Endothelial cell of umbilical vein (primary cell): Measurements from ENCODE around the gene PIBF1. TPM values are rescaled to one million over a fixed set of nuclear protein-coding genes. Genes with fewer than 3 reads are reported as not detected.

Experiments used
- BruUV-seq: library from RNA; stranded (reverse); fragments of 400-500 nt; replicated peaks from 2 replicates; lab custom pipeline; 2021; lab: Mats Ljungman, UMichigan
- CTCF ChIA-PET: fragments of 300-600, 350-600 bp; sonication (Branson Sonifier 250); formaldehyde crosslinking; loops from one replicate; lab custom pipeline; 2021; ENCODE audit warnings: antibody characterized with exemption, inconsistent platforms; lab: Charles Lee
- POLR2A ChIA-PET: fragments of 300-600, 350-600 bp; sonication (Branson Sonifier 250); formaldehyde crosslinking; loops from one replicate; lab custom pipeline; 2021; ENCODE audit warnings: antibody characterized with exemption, inconsistent platforms; lab: Charles Lee
- DNase-seq: peaks from one replicate; pipeline ENCODE4 v3.0.0-alpha.2; 2011; ENCODE audit warnings: low read depth, low spot score
- FAIRE-seq: peaks from 2 replicates; lab custom pipeline; 2011; peaks lifted over from hg19 to GRCh38; lab: Jason Lieb, UNC
- H2AFZ ChIP-seq: 2 replicates; pipeline ENCODE4 v1.6.0; 2012; ENCODE audit warnings: low read depth, low read length, control low read depth, inconsistent platforms
- H3K27ac ChIP-seq: 2 replicates; pipeline ENCODE4 v1.5.1; 2011; ENCODE audit warnings: low read depth, mild to moderate bottlenecking, control low read depth, low read length, moderate library complexity; ENCODE audit not compliant: insufficient read depth
- H3K27me3 ChIP-seq, 2 experiments: 2 replicates each; pipeline versions ENCODE4 v1.6.0 to v1.6.1; 2011; ENCODE audit warnings: low read length in 2 of 2, mixed read lengths in 1 of 2; ENCODE audit not compliant: control insufficient read depth in 2 of 2, insufficient read depth in 2 of 2
- H3K36me3 ChIP-seq, 2 experiments: 2 replicates in 1 of 2; 3 replicates in 1 of 2; pipeline ENCODE4 v1.5.1; 2011; ENCODE audit warnings: low read length in 2 of 2, mild to moderate bottlenecking in 1 of 2, moderate library complexity in 1 of 2; ENCODE audit not compliant: control insufficient read depth in 2 of 2, insufficient read depth in 2 of 2; ENCODE audit errors: extremely low read depth in 1 of 2
- H3K4me1 ChIP-seq: 3 replicates; pipeline ENCODE4 v1.5.1; 2011; ENCODE audit warnings: mild to moderate bottlenecking, low read length; ENCODE audit not compliant: control insufficient read depth, insufficient read depth; ENCODE audit errors: extremely low read depth
- H3K4me2 ChIP-seq: 2 replicates; pipeline ENCODE4 v1.6.1; 2011; ENCODE audit warnings: low read length, control low read depth, mixed read lengths; ENCODE audit not compliant: insufficient read depth
- H3K4me3 ChIP-seq, 3 experiments: fragments of 200-600 bp in 1 of 3; sonication (generic), shearing (Covaris generic) in 1 of 3; replicated peaks in 1 of 3; 2 replicates each; pipeline ENCODE4 v1.5.1; 2011 to 2016; ENCODE audit warnings: control low read depth in 3 of 3, low read length in 3 of 3, mild to moderate bottlenecking in 2 of 3, inconsistent platforms in 1 of 3, low read depth in 1 of 3, moderate library complexity in 1 of 3; ENCODE audit not compliant: insufficient read depth in 1 of 3
- H3K79me2 ChIP-seq: 2 replicates; pipeline ENCODE4 v1.6.0; 2012; ENCODE audit warnings: low read length, inconsistent platforms; ENCODE audit not compliant: control insufficient read depth, insufficient read depth
- H3K9ac ChIP-seq: replicated peaks from 2 replicates; pipeline ENCODE3; 2011; ENCODE audit warnings: low read length, control low read depth; ENCODE audit not compliant: insufficient read depth; ENCODE audit errors: extremely low read depth
- H3K9me1 ChIP-seq: replicated peaks from 3 replicates; pipeline ENCODE4 v1.6.0; 2011; ENCODE audit warnings: mild to moderate bottlenecking, low read length; ENCODE audit not compliant: control insufficient read depth, insufficient read depth; ENCODE audit errors: extremely low read depth
- H3K9me3 ChIP-seq: replicated peaks from 2 replicates; pipeline ENCODE4 v1.5.1; 2012; ENCODE audit warnings: low read length, inconsistent platforms; ENCODE audit not compliant: control insufficient read depth, insufficient read depth
- H4K20me1 ChIP-seq: replicated peaks from 2 replicates; pipeline ENCODE3; 2011; ENCODE audit warnings: mild to moderate bottlenecking, low read length; ENCODE audit not compliant: control insufficient read depth, insufficient read depth; ENCODE audit errors: extremely low read depth
- CTCF ChIP-seq, 2 donors: IDR thresholded peaks; 1 replicate in 1 of 2; 2 replicates in 1 of 2; pipeline ENCODE4 v1.5.1; 2011; ENCODE audit warnings: low read length in 2 of 2, mild to moderate bottlenecking in 2 of 2, moderate library complexity in 2 of 2, control low read depth in 1 of 2, inconsistent platforms in 1 of 2, low read depth in 1 of 2; ENCODE audit not compliant: insufficient read depth in 1 of 2; ENCODE audit errors: extremely low read depth in 1 of 2
- EZH2 ChIP-seq: IDR thresholded peaks from 2 replicates; pipeline ENCODE4 v1.6.1; 2012; ENCODE audit warnings: borderline replicate concordance, low read depth, mild to moderate bottlenecking, moderate library complexity, low read length, inconsistent platforms; ENCODE audit not compliant: severe bottlenecking
- FOS ChIP-seq: IDR thresholded peaks from 2 replicates; pipeline ENCODE4 v1.6.1; 2011; ENCODE audit warnings: mild to moderate bottlenecking, low read length, moderate library complexity, borderline replicate concordance; ENCODE audit not compliant: insufficient read depth
- GATA2 ChIP-seq: IDR thresholded peaks from 2 replicates; pipeline ENCODE4 v1.7.0; 2011; ENCODE audit warnings: low read depth, mild to moderate bottlenecking, moderate library complexity, mixed read lengths, low read length; ENCODE audit not compliant: insufficient read length, insufficient read depth
- MAX ChIP-seq: IDR thresholded peaks from 2 replicates; pipeline ENCODE4 v1.6.1; 2011; ENCODE audit not compliant: insufficient read depth, insufficient read length
- POLR2A ChIP-seq: IDR thresholded peaks from 2 replicates; pipeline ENCODE4 v1.6.1; 2012; ENCODE audit warnings: low read depth, mild to moderate bottlenecking, control low read depth, low read length
- POLR2AphosphoS5 ChIP-seq: IDR thresholded peaks from 2 replicates; pipeline ENCODE4 v1.6.1; 2012; ENCODE audit warnings: low read depth, mild to moderate bottlenecking, control low read depth, low read length, moderate library complexity; ENCODE audit not compliant: insufficient read depth
- dilution Hi-C: fragments of 300-500 bp; cut with MboI; formaldehyde crosslinking; loops from one replicate; pipeline ENCODE4 v1.15.0; 2019; ENCODE audit warnings: low sequenced_read_pairs; ENCODE audit not compliant: extremely low pct_ligation_motif_present
- intact Hi-C: fragments of 100-400 bp; cut with micrococcal nuclease; formaldehyde crosslinking; loops from one replicate; pipeline ENCODE4 v1.10.0; 2022
- polyA plus RNA-seq, 4 experiments: library from polyadenylated mRNA; depleted of rRNA in 3 of 4; stranded (reverse) in 3 of 4; unstranded in 1 of 4; fragments of >200 nt; gene quantifications; 2 replicates each; pipeline versions ENCODE4 v1.2.1 to v1.2.3, GENCODE V29; 2011 to 2012; ENCODE audit warnings: missing spikeins in 1 of 4
- total RNA-seq: library from RNA; stranded (reverse); gene quantifications from 2 replicates; pipeline ENCODE4 v1.2.3, GENCODE V29; 2021

PIBF1 gene
- total and polyA plus RNA-seq, 2 donors (not counting 3 experiments of a cell fraction or from before 2014, with no cell fraction given): 1.4 to 18.4 TPM

GRCh38 chr13:72986197-72986596 lies 204.3 kb downstream of the PIBF1 start:
- Histone ChIP-seq H3K27ac (no peak overlapping the region), H3K4me1 (no peaks in the 10 kb centered on the region), H3K4me3 (no peak overlapping the region), H2AFZ (no peak overlapping the region), H3K4me2 (no peak overlapping the region), H3K9me1 (no peaks in the 10 kb centered on the region), H3K79me2 (no peaks in the 10 kb centered on the region), H3K27me3 (no peaks in the 10 kb centered on the region), H3K36me3 (peaks cover 0 to 2% of the 10 kb centered on the region in 2 experiments), H4K20me1 (no peaks in the 10 kb centered on the region), H3K9ac (no peak overlapping the region), H3K9me3 (no peaks in the 10 kb centered on the region)
- CTCF ChIA-PET: interaction anchor here (0.6 kb wide), 1 partner anchor 13 kb away, joined by 3 read pairs; no protein-coding TSS in a partner anchor
- POLR2A ChIA-PET: no interaction called here
- dilution Hi-C loops: no loop called here
- no peak for FAIRE-seq
- no peak for DNase-seq
- intact Hi-C loops: no loop called here
- TF ChIP-seq CTCF (IDR thresholded peaks at IDR 0.05; ENCODE audit: extremely low read depth in 1 of 2, insufficient read depth in 1 of 2, low read depth in 1 of 2, low read length in 2 of 2): no peak
- TF ChIP-seq FOS: no peak
- TF ChIP-seq EZH2: no peak
- no peak for TF ChIP-seq GATA2
- no peak for TF ChIP-seq POLR2AphosphoS5
- no peak for TF ChIP-seq POLR2A
- TF ChIP-seq MAX: no peak
- BruUV-seq: no TSS peak
